A549 (cell line): ENCODE results near the gene ARHGAP26. TPM values are rescaled to one million over a fixed set of nuclear protein-coding genes. Genes with fewer than 3 reads are reported as not detected.
"Not testable (repeated sequence)": the region's sequence is repeated elsewhere in the genome, so short reads cannot be mapped to it uniquely, and the experiment has no call there.

ENCODE experiments used
- ATAC-seq, 2 experiments: fragments of 200-7000 bp in 1 of 2; fragments of >200 bp in 1 of 2; cut with Nextera tagmentation in 1 of 2; cut with Tn5 transposase in 1 of 2; 3 replicates each; pipeline versions ENCODE4 v1.8.0 to v1.9.1; 2018 to 2020; ENCODE audit warnings: mild to moderate bottlenecking in 1 of 2, moderate library complexity in 1 of 2
- CTCF ChIA-PET: fragments of 300-600 bp; sonication (Branson Sonifier 250); formaldehyde crosslinking; extraction: SDS; loops from one replicate; lab custom pipeline; 2021; ENCODE audit warnings: antibody characterized with exemption, inconsistent platforms; lab: Yijun Ruan, JAX
- POLR2A ChIA-PET: fragments of 350-600 bp; formaldehyde crosslinking; extraction: SDS; loops from one replicate; lab custom pipeline; 2021; ENCODE audit warnings: antibody characterized with exemption, inconsistent platforms; lab: Yijun Ruan, JAX
- DNase-seq, 2 experiments: peaks; one replicate each; pipeline versions ENCODE4 v3.0.0 to v3.0.0-alpha.2; 2011 to 2016; ENCODE audit warnings: low read depth in 1 of 2, low spot score in 1 of 2
- FAIRE-seq: peaks from 2 replicates; lab custom pipeline; 2011; peaks lifted over from hg19 to GRCh38; lab: Jason Lieb, UNC
- H3K27ac ChIP-seq, 2 experiments: fragments of >200 bp; sonication (Bioruptor Twin); formaldehyde crosslinking; 3 replicates each; pipeline ENCODE4 v1.5.1; 2016 to 2017
- H3K4me1 ChIP-seq: fragments of >200 bp; sonication (Bioruptor Twin); formaldehyde crosslinking; 3 replicates; pipeline ENCODE4 v1.6.1; 2016
- H3K4me2 ChIP-seq: fragments of >200 bp; sonication (Bioruptor Twin); formaldehyde crosslinking; 3 replicates; pipeline ENCODE4 v1.6.1; 2016
- H3K4me3 ChIP-seq: fragments of >200 bp; sonication (Bioruptor Twin); formaldehyde crosslinking; 3 replicates; pipeline ENCODE4 v1.5.1; 2016
- H3K9me3 ChIP-seq: fragments of >200 bp; sonication (Bioruptor Twin); formaldehyde crosslinking; 3 replicates; pipeline ENCODE4 v1.6.1; 2016
- BCL3 ChIP-seq: fragments of >200 bp; sonication (Bioruptor Twin); formaldehyde crosslinking; IDR thresholded peaks from 3 replicates; pipeline ENCODE4 v1.6.1; 2016
- CHD2 ChIP-seq: fragments of 150-350 bp; IDR thresholded peaks from 2 replicates; pipeline ENCODE4 v1.6.1; 2014; ENCODE audit warnings: low read length; ENCODE audit not compliant: partially characterized antibody
- CHD4 ChIP-seq: fragments of 200-600 bp; sonication (generic); IDR thresholded peaks from 2 replicates; pipeline ENCODE4 v1.6.1; 2016; ENCODE audit warnings: antibody characterized with exemption, mild to moderate bottlenecking, borderline replicate concordance
- FOSB ChIP-seq: fragments of 250-450 bp; sonication (Bioruptor Pico); IDR thresholded peaks from 2 replicates; pipeline ENCODE4 v1.5.0; 2020; ENCODE audit warnings: mild to moderate bottlenecking, moderate library complexity
- FOSL2 ChIP-seq, 2 experiments: fragments of 450-650 bp in 1 of 2; fragments of >200 bp in 1 of 2; sonication (Bioruptor Twin) in 1 of 2; formaldehyde crosslinking; IDR thresholded peaks; 2 replicates each; pipeline versions ENCODE4 v1.5.0 to v1.6.1; 2016 to 2020; ENCODE audit warnings: mild to moderate bottlenecking in 1 of 2, moderate library complexity in 1 of 2
- GATA3 ChIP-seq: IDR thresholded peaks from 2 replicates; pipeline ENCODE4 v1.6.1; 2012; ENCODE audit warnings: borderline replicate concordance
- HDAC2 ChIP-seq: fragments of 200-600 bp; sonication (generic); IDR thresholded peaks from 2 replicates; pipeline ENCODE4 v1.6.1; 2016
- HES2 ChIP-seq: fragments of >200 bp; sonication (Bioruptor Twin); formaldehyde crosslinking; IDR thresholded peaks from 2 replicates; pipeline ENCODE4 v1.6.1; 2016
- JUNB ChIP-seq: fragments of >200 bp; sonication (Bioruptor Twin); formaldehyde crosslinking; IDR thresholded peaks from 2 replicates; pipeline ENCODE4 v1.6.1; 2016
- RAD21 ChIP-seq, 2 experiments: fragments of >200 bp in 1 of 2; sonication (Bioruptor Twin) in 1 of 2; formaldehyde crosslinking in 1 of 2; IDR thresholded peaks in 1 of 2; conservative IDR thresholded peaks in 1 of 2; 2 replicates in 1 of 2; 3 replicates in 1 of 2; pipeline ENCODE4 v1.6.1; 2012 to 2018; ENCODE audit warnings: inconsistent platforms in 1 of 2
- REST ChIP-seq: fragments of 200-600 bp; sonication (generic); IDR thresholded peaks from 2 replicates; pipeline ENCODE4 v1.6.1; 2016; ENCODE audit warnings: antibody characterized with exemption, mild to moderate bottlenecking, moderate library complexity
- TFCP2L1 ChIP-seq: fragments of 250-450 bp; sonication (Bioruptor Pico); IDR thresholded peaks from 2 replicates; pipeline ENCODE4 v1.5.0; 2021; ENCODE audit warnings: mild to moderate bottlenecking
- TP53 ChIP-seq: fragments of 250-450 bp; sonication (Bioruptor Pico); IDR thresholded peaks from 2 replicates; pipeline ENCODE4 v1.5.0; 2021; ENCODE audit warnings: mild to moderate bottlenecking, moderate library complexity
- WGBS: methylation state at CpG from one replicate; pipeline ENCODE4 v1.1.6; 2017; ENCODE audit errors: missing lambda C conversion rate; 5-methylcytosine and 5-hydroxymethylcytosine counted together
- polyA plus RNA-seq, 4 experiments: library from polyadenylated mRNA; depleted of rRNA in 3 of 4; stranded (reverse); fragments of >200 nt; fragmentation: RNase III in 1 of 4; extraction: RNeasy Plus Mini Kit Qiagen cat#74134 plus additional on column Dnase treatment in 1 of 4; gene quantifications; 2 replicates in 3 of 4; 3 replicates in 1 of 4; pipeline ENCODE4 v1.2.3, GENCODE V29; 2011 to 2017
- TF ChIP-seq, protein P1 (sequence below): fragments of 150-350 bp; IDR thresholded peaks from 2 replicates; pipeline ENCODE4 v1.6.1; 2014; ENCODE audit warnings: low read depth, mild to moderate bottlenecking, low read length

Gene ARHGAP26
- polyA plus RNA-seq, 2 of the 4 experiments (the other 2 are of a cell fraction) = 6.6 to 19.1 TPM

- TF ChIP-seq REST (no peak), FOSL2 (IDR thresholded peaks at IDR 0.05) (no peak), FOSL2 (CRISPR knock-in tag; IDR thresholded peaks at IDR 0.05) (no peak), RAD21 (conservative IDR thresholded peaks at IDR 0.05 in 1 of 2, IDR thresholded peaks at IDR 0.05 in 1 of 2) (peak; percentile 62 to 77), BCL3 (no peak)
Measured at GRCh38 chr5:142924135-142924883, 154.1 kb downstream of the ARHGAP26 start (continued).

DNA sequence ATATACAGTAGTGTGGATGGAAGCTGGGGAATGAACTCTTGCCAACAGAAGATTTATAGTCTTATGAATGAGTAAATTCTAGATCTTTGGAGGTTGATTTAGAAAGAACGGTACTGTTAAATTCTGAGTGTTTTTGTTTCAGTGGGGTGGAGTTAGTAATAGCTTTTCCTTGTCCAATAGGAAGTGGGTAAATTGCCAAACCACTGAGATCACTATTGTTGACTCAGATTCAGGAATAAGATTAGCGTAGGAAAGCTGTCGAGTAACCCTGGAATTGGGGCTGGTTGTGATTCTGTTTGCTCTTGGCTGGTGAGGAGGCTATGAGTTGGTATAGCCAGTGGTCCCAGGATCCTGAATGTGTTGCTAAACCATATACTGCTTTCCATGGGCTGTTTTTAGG, 155.6 kb downstream of the ARHGAP26 start:
- FAIRE-seq = peak; percentile 23
- POLR2A ChIA-PET = no interaction called here
- CTCF ChIA-PET = interaction anchor here (0.6 to 2.2 kb wide), 12 partner anchors 9 to 899 kb away, joined by 3 to 10 read pairs (median 4); no protein-coding TSS in a partner anchor
- TF ChIP-seq HES2 (no peak), FOSB (CRISPR knock-in tag) (no peak), GATA3 (0 out of 2 replicates have a peak, but pooled peaks have one; percentile 23)
- 42% methylated on average over 3 of the region's 3 CpGs for whole genome bisulfite sequencing
- H3K4me3 ChIP-seq = no peak overlapping the region
- no peaks in the 10 kb centered on the region for H3K9me3 ChIP-seq
- H3K27ac ChIP-seq = peak overlapping the region in 1 of 2 experiments; percentile 31; a peak in 3 of 6 replicates
- peak in 1 of 2 experiments; percentile 43; a peak in 3 of 6 replicates for ATAC-seq
- H3K4me2 ChIP-seq = peak overlapping the region; percentile 31
- peaks cover 49% of the 10 kb centered on the region for H3K4me1 ChIP-seq
- DNase-seq = peak in 1 of 2 experiments; percentile 25

- WGBS = 90% methylated on average over 4 of the region's 4 CpGs
- peaks cover 41% of the 10 kb centered on the region for H3K4me1 ChIP-seq
- DNase-seq (no peak), FAIRE-seq (no peak), ATAC-seq (no peak)
- no peak overlapping the region for H3K4me2 ChIP-seq
- peak overlapping the region in 1 of 2 experiments; percentile 31; a peak in 2 of 6 replicates for H3K27ac ChIP-seq
- CTCF ChIA-PET = interaction anchor here (0.9 to 2.2 kb wide), 7 partner anchors 8 to 899 kb away, joined by 3 to 10 read pairs (median 4); no protein-coding TSS in a partner anchor
- no peaks in the 10 kb centered on the region for H3K9me3 ChIP-seq
- TF ChIP-seq TFCP2L1 (no peak), CHD2 (no peak), TP53 (CRISPR knock-in tag) (no peak), REST (no peak), JUNB (no peak), RAD21 (conservative IDR thresholded peaks at IDR 0.05 in 1 of 2, IDR thresholded peaks at IDR 0.05 in 1 of 2) (no peak), CHD4 (no peak), HDAC2 (no peak)
- TF ChIP-seq, protein P1, sequence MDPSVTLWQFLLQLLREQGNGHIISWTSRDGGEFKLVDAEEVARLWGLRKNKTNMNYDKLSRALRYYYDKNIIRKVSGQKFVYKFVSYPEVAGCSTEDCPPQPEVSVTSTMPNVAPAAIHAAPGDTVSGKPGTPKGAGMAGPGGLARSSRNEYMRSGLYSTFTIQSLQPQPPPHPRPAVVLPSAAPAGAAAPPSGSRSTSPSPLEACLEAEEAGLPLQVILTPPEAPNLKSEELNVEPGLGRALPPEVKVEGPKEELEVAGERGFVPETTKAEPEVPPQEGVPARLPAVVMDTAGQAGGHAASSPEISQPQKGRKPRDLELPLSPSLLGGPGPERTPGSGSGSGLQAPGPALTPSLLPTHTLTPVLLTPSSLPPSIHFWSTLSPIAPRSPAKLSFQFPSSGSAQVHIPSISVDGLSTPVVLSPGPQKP = no peak
- no peak overlapping the region for H3K4me3 ChIP-seq
- POLR2A ChIA-PET = no interaction called here
Measured at GRCh38 chr5:142926549-142926948, 156.4 kb downstream of the ARHGAP26 start.

GRCh38 chr5:142928999-142929398, 158.8 kb downstream of the ARHGAP26 start:
- H3K4me3 ChIP-seq, FAIRE-seq, H3K9me3 ChIP-seq, POLR2A ChIA-PET, H3K4me2 ChIP-seq, H3K27ac ChIP-seq, DNase-seq, ATAC-seq: not testable (repeated sequence)
- WGBS = 94% methylated on average over 11 of the region's 11 CpGs
- CTCF ChIA-PET = interaction anchor here (1.4 kb wide), 1 partner anchor 19 kb away, joined by 3 read pairs; no protein-coding TSS in a partner anchor
- peaks cover 17% of the 10 kb centered on the region for H3K4me1 ChIP-seq
